IMR-90 (cell line): Measurements from ENCODE around the gene SUCLA2.

Experiments used
- CEBPB ChIP-seq: IDR thresholded peaks from 2 replicates; pipeline ENCODE4 v1.6.1; 2012; ENCODE audit warnings: low read depth, low read length, improper control_type of control experiment
- CTCF ChIP-seq: conservative IDR thresholded peaks from 2 replicates; pipeline ENCODE4 v1.5.1; 2012; ENCODE audit warnings: mild to moderate bottlenecking, low read depth, low read length, improper control_type of control experiment
- POLR2A ChIP-seq: IDR thresholded peaks from 2 replicates; pipeline ENCODE4 v1.6.1; 2012; ENCODE audit warnings: mild to moderate bottlenecking, low read depth, low read length
- SMC3 ChIP-seq: fragments of 150-350 bp; IDR thresholded peaks from 2 replicates; pipeline ENCODE4 v1.6.1; 2016; ENCODE audit warnings: low read depth, mild to moderate bottlenecking, antibody characterized with exemption, low read length, moderate library complexity

- TF ChIP-seq POLR2A = no peak
- no peak for TF ChIP-seq CTCF
- TF ChIP-seq CEBPB = no peak
- no peak for TF ChIP-seq SMC3
Measured at GRCh38 chr13:47976325-47976724, 24.7 kb downstream of the SUCLA2 start.
